ENCODE data around the gene ELF4. TPM values are rescaled to one million over a fixed set of nuclear protein-coding genes. Genes with fewer than 3 reads are reported as not detected.

Gene ELF4
- total RNA-seq, 2 donors from 2014 or later = 6.5 to 6.9 TPM

DNA sequence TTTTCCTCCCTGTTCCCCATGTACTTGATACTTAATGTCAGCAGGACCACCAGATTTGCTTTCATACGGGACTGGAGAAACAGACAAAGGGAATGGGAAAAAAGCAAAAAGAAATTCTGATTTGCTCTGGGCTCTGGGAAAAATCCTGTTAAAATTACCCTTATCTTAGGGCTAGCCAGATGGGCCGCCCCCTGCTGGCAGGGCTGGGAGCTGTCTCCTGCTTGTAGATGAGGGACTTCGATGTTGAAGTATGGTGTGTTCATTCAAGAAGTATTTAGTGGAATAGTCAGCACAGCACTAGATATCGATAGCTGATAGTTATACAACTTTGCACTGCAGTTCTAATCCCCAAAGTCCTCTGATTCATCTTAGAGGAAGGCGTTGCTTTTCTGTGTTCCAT lies 82.1 kb downstream of the ELF4 start:
- H3K4me3 ChIP-seq = no peak overlapping the region
- no peaks in the 10 kb centered on the region for H3K9me3 ChIP-seq
- no peaks in the 10 kb centered on the region for H3K4me1 ChIP-seq (replicated peaks)
- H3K36me3 ChIP-seq = no peaks in the 10 kb centered on the region
- intact Hi-C loops (cut with DNase I) = no loop called here
- no peaks in the 10 kb centered on the region for H3K27me3 ChIP-seq (replicated peaks; ENCODE audit: insufficient read depth)
- whole genome bisulfite sequencing = 63% methylated on average over 5 of the region's 5 CpGs
- TF ChIP-seq POLR2AphosphoS5 (IDR thresholded peaks at IDR 0.05) = no peak
- TF ChIP-seq, protein P1, sequence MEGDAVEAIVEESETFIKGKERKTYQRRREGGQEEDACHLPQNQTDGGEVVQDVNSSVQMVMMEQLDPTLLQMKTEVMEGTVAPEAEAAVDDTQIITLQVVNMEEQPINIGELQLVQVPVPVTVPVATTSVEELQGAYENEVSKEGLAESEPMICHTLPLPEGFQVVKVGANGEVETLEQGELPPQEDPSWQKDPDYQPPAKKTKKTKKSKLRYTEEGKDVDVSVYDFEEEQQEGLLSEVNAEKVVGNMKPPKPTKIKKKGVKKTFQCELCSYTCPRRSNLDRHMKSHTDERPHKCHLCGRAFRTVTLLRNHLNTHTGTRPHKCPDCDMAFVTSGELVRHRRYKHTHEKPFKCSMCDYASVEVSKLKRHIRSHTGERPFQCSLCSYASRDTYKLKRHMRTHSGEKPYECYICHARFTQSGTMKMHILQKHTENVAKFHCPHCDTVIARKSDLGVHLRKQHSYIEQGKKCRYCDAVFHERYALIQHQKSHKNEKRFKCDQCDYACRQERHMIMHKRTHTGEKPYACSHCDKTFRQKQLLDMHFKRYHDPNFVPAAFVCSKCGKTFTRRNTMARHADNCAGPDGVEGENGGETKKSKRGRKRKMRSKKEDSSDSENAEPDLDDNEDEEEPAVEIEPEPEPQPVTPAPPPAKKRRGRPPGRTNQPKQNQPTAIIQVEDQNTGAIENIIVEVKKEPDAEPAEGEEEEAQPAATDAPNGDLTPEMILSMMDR (IDR thresholded peaks at IDR 0.05) = peak; percentile 43 to 63 (median 46)
- no peak overlapping the region for H3K27ac ChIP-seq
- peak; percentile 5 for DNase-seq (ENCODE audit: low spot score)

DNA sequence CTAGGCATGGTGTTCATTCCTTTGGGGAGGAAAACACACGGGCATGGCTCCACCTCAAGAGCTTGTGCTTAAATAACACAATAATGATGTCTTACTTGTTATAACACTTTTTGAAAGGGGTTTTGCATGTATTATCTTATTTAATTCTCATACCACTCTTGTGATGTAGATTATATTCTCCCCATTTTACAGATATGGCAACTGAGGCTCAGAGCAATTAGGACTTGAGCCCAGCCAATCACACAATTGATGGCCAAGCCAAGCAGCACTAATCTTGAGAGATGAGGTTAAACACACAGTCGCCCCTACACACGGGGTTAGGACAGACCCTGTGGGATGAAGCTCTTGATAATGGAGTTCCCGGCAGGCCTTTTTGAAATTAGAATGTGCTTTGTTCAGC lies 82.7 kb downstream of the ELF4 start:
- H3K9me3 ChIP-seq = no peaks in the 10 kb centered on the region
- H3K4me3 ChIP-seq = no peak overlapping the region
- TF ChIP-seq, protein P1 (IDR thresholded peaks at IDR 0.05) = no peak
- TF ChIP-seq POLR2AphosphoS5 (IDR thresholded peaks at IDR 0.05) (no peak), POLR2A (IDR thresholded peaks at IDR 0.05) (no peak)
- intact Hi-C loops (cut with DNase I) = no loop called here
- H3K27me3 ChIP-seq (replicated peaks; ENCODE audit: insufficient read depth) = no peaks in the 10 kb centered on the region
- 77% methylated on average over 4 of the region's 4 CpGs for WGBS
- DNase-seq (ENCODE audit: low spot score) = no peak
- no peaks in the 10 kb centered on the region for H3K36me3 ChIP-seq
- no peaks in the 10 kb centered on the region for H3K4me1 ChIP-seq (replicated peaks)
- no peak overlapping the region for H3K27ac ChIP-seq

DNA sequence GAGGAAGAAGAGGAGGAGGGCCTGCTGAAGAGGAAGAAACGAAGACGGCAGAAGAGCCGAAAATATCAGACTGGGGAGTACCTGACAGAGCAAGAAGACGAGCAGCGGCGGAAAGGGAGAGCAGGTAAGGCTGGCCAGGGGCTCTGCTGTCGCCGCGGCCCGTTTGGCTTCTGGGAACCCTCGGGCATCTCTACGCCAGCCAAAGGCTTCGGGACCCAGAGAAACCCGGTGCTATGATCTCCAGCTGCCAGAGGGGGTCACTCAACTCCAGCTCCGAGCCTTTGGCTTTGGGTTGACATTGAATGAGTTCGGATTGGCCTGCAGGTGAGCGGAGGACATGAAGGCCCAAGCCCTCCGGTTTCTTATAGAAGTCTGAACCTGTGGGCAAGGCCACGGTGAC lies 85.0 kb downstream of the ELF4 start:
- WGBS = 78% methylated on average over 16 of the region's 19 CpGs

DNA sequence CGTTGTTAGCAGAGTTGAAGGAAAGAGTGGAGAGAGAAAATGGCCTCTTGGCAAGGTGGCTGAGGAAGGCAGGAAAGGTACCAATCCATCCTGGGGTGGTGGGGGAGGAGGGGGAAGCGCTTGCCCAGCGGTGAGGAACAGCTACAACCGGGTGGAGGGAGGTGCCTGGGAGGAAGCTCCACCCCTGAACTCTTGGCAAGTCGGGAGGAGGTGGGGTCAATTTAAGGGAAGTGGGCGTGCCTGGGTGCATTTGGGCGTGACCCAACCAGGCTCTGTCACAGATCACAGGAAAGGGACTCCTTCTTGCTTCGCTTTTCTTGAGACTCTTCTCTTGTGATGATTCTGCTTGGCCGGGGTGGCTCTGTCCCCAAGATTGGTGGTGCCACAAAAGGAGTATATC lies 86.2 kb downstream of the ELF4 start:
- intact Hi-C loops (cut with DNase I) = no loop called here
- Histone ChIP-seq H3K4me3 (no peak overlapping the region), H3K9me3 (no peaks in the 10 kb centered on the region), H3K27ac (no peak overlapping the region), H3K27me3 (replicated peaks; ENCODE audit: insufficient read depth) (no peaks in the 10 kb centered on the region), H3K4me1 (replicated peaks) (no peaks in the 10 kb centered on the region), H3K36me3 (no peaks in the 10 kb centered on the region)
- no peak for TF ChIP-seq POLR2A (IDR thresholded peaks at IDR 0.05)
- no peak for TF ChIP-seq POLR2AphosphoS5 (IDR thresholded peaks at IDR 0.05)
- TF ChIP-seq, protein P1 (IDR thresholded peaks at IDR 0.05) = no peak
- peak; percentile 50 for DNase-seq (ENCODE audit: low spot score)
- WGBS = 28% methylated on average over 9 of the region's 9 CpGs

More for the DNA sequence above, 85.0 kb downstream of the ELF4 start:
- no peak overlapping the region for H3K27ac ChIP-seq
- no peaks in the 10 kb centered on the region for H3K9me3 ChIP-seq
- no peak overlapping the region for H3K4me3 ChIP-seq
- TF ChIP-seq POLR2A (IDR thresholded peaks at IDR 0.05) (no peak), POLR2AphosphoS5 (IDR thresholded peaks at IDR 0.05) (no peak)
- TF ChIP-seq, protein P1 (IDR thresholded peaks at IDR 0.05) = no peak
- H3K27me3 ChIP-seq (replicated peaks; ENCODE audit: insufficient read depth) = no peaks in the 10 kb centered on the region
- intact Hi-C loops (cut with DNase I) = no loop called here
- H3K4me1 ChIP-seq (replicated peaks) = no peaks in the 10 kb centered on the region
- DNase-seq (ENCODE audit: low spot score) = no peak
- no peaks in the 10 kb centered on the region for H3K36me3 ChIP-seq

DNA sequence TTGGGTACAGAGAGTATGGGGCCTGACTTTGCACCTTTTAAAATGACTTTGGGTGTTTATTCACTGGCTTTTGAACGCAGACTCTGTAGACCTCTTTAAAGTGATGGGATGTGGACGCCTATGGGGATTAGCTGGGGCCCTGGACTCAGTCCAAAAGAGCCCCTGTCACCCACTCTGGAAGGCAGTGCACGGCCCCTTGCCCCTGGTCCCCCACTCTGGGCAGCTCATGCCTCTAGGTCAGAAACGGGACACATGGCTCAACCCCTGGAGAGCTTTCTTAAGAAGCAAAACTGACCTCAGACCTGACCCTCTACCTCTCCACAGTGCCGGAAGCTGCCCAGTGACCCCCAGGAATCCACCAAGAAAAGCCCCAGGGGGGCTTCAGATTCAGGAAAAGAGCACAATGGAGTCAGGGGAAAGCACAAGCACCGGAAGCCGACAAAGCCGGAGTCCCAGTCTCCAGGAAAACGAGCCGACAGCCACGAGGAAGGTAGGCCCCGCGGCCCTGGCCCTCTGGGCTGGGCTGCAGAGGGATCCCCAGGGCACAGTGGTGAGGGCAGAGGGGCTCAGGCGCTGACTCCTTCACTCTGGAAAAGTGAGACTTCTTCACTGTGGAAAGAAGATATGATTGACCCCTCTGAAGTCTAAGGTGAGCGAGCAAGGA lies 89.5 kb downstream of the ELF4 start:
- WGBS = 71% methylated on average over 13 of the region's 15 CpGs
- intact Hi-C loops (cut with DNase I) = no loop called here
- Histone ChIP-seq H3K9me3 (no peaks in the 10 kb centered on the region), H3K36me3 (no peaks in the 10 kb centered on the region), H3K27ac (no peak overlapping the region), H3K4me1 (replicated peaks) (no peaks in the 10 kb centered on the region), H3K4me3 (no peak overlapping the region), H3K27me3 (replicated peaks; ENCODE audit: insufficient read depth) (no peaks in the 10 kb centered on the region)
- no peak for DNase-seq (ENCODE audit: low spot score)
- TF ChIP-seq, protein P1 (IDR thresholded peaks at IDR 0.05) = no peak
- TF ChIP-seq POLR2AphosphoS5 (IDR thresholded peaks at IDR 0.05) = no peak
- TF ChIP-seq POLR2A (IDR thresholded peaks at IDR 0.05) = no peak

All from prostate gland (tissue), 2 donors.